NT2/D1 (cell line): Measurements from ENCODE around the gene ALOXE3.

Source experiments
- DNase-seq: peaks from one replicate; pipeline ENCODE4 v3.0.0-alpha.2; 2011; ENCODE audit warnings: low read depth, low spot score
- H3K27me3 ChIP-seq: 2 replicates; pipeline ENCODE4 v1.6.0; 2011; ENCODE audit warnings: mild to moderate bottlenecking; ENCODE audit not compliant: insufficient read length, insufficient read depth
- H3K36me3 ChIP-seq: 2 replicates; pipeline ENCODE4 v1.6.1; 2011; ENCODE audit warnings: mild to moderate bottlenecking, low read length, mixed read lengths; ENCODE audit not compliant: insufficient read depth, insufficient read length
- H3K4me1 ChIP-seq: 2 replicates; pipeline ENCODE4 v1.5.1; 2011; ENCODE audit not compliant: insufficient read depth, insufficient read length
- H3K4me3 ChIP-seq: 2 replicates; pipeline ENCODE4 v1.5.1; 2011; ENCODE audit warnings: low read depth; ENCODE audit not compliant: insufficient read length
- H3K9ac ChIP-seq: 2 replicates; pipeline ENCODE4 v1.6.0; 2011; ENCODE audit warnings: low read depth; ENCODE audit not compliant: insufficient read length
- H3K9me3 ChIP-seq: 2 replicates; pipeline ENCODE4 v1.5.1; 2011; ENCODE audit warnings: mild to moderate bottlenecking, low read length; ENCODE audit not compliant: insufficient read depth
- SUZ12 ChIP-seq: IDR thresholded peaks from 2 replicates; pipeline ENCODE4 v1.6.1; 2011; ENCODE audit not compliant: insufficient read length, insufficient read depth; ENCODE audit errors: extremely low read depth
- YY1 ChIP-seq: IDR thresholded peaks from 2 replicates; pipeline ENCODE4 v1.6.1; 2011; ENCODE audit not compliant: insufficient read length, insufficient read depth
- ZNF274 ChIP-seq: IDR thresholded peaks from 2 replicates; pipeline ENCODE4 v1.6.1; 2011; ENCODE audit warnings: mild to moderate bottlenecking, low read depth, low read length

ALOXE3 gene

DNA sequence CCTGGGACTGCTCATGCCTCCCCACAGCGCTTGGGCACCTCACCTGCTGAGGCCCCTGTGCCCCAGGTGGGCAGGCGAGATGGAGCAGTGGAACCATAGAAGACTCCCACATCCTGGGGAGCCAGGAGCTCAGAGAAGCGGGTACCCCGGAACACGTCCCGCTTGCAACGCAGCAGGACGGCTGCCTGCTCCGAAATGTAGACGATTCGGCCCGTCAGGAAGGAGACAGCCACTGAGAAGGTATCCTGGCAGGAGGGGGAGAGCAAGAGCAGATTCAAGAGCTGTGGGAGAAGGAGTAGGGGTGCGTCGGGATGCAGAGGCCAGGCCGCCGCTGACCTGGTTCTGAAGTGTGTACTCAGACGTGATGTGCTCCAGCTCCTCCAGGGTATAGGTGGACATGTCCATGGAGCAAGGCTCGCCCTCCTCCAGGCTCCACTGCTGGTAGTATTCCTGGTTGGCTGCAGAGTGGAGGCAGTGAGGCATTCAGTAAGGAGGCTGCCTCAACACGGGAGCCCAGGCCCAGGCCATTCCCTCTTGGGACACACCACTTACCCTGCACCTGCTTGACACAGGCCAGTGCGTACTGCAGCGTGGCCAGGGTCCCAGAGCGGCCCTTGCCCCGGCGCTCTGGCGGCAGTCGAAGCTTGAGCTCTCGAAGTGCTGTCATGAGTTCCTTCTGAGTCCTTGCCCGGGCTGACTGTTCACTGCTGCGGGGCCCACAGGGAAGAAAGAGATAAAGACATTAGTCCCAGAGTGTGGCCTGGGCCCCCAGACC is 31.3 kb upstream of the ALOXE3 start:
- no peak for DNase-seq
- no peaks in the 10 kb centered on the region for H3K9me3 ChIP-seq
- peaks cover 9% of the 10 kb centered on the region for H3K4me1 ChIP-seq
- peaks cover 51% of the 10 kb centered on the region for H3K36me3 ChIP-seq
- TF ChIP-seq YY1 = no peak
- TF ChIP-seq ZNF274 = no peak
- TF ChIP-seq SUZ12 = no peak
- no peak overlapping the region for H3K4me3 ChIP-seq
- H3K9ac ChIP-seq = no peak overlapping the region
- H3K27me3 ChIP-seq = no peaks in the 10 kb centered on the region

- no peaks in the 10 kb centered on the region for H3K27me3 ChIP-seq
- no peak overlapping the region for H3K9ac ChIP-seq
- no peak overlapping the region for H3K4me3 ChIP-seq
- DNase-seq = no peak
- H3K4me1 ChIP-seq = peaks cover 9% of the 10 kb centered on the region
- TF ChIP-seq ZNF274 (no peak), YY1 (no peak), SUZ12 (no peak)
- peaks cover 60% of the 10 kb centered on the region for H3K36me3 ChIP-seq
- H3K9me3 ChIP-seq = no peaks in the 10 kb centered on the region
These were observed 30.2 kb upstream of the ALOXE3 start for GRCh38 chr17:8148560-8148959.

DNA sequence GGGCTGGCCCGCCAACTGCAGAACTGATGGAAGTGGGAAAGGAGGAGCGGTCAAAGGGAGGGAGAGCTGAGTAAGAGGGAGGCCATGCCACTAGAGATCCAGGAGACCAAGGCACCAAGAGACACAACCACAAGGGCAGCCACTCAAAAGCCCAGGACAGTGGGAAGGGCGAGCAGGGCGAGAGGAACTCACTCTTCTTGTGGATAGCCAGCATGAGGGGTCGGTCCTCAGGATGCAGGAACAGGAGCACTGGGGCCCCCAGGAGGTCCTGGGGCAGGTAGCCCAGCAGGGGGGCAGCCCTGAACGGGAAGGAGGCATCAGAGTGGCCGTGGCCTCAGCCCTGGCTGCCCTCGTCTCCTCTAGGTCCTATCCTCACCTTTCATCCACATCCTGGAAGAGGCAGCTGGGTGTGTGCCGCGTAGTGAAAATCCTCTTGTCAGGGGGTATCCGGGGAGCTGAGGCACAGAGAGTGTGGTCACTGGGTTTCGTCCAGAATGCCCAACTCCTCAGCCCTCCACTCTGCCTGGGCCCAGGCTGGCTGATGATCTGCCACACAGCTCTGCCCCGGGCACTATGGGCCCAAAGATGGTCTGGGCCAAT is 29.6 kb upstream of the ALOXE3 start:
- Histone ChIP-seq H3K27me3 (no peaks in the 10 kb centered on the region), H3K4me1 (peaks cover 4% of the 10 kb centered on the region), H3K9ac (no peak overlapping the region), H3K36me3 (peaks cover 66% of the 10 kb centered on the region), H3K4me3 (no peak overlapping the region), H3K9me3 (no peaks in the 10 kb centered on the region)
- TF ChIP-seq ZNF274 = no peak
- TF ChIP-seq YY1 = no peak
- TF ChIP-seq SUZ12 = no peak
- no peak for DNase-seq

- no peaks in the 10 kb centered on the region for H3K27me3 ChIP-seq
- H3K4me3 ChIP-seq = no peak overlapping the region
- TF ChIP-seq SUZ12 = no peak
- no peak for TF ChIP-seq YY1
- no peak for TF ChIP-seq ZNF274
- DNase-seq = no peak
- H3K9me3 ChIP-seq = no peaks in the 10 kb centered on the region
- H3K36me3 ChIP-seq = peaks cover 72% of the 10 kb centered on the region
- no peak overlapping the region for H3K9ac ChIP-seq
- H3K4me1 ChIP-seq = no peaks in the 10 kb centered on the region
These were observed 29.0 kb upstream of the ALOXE3 start for GRCh38 chr17:8147141-8147804.

- H3K27me3 ChIP-seq = no peaks in the 10 kb centered on the region
- no peaks in the 10 kb centered on the region for H3K4me1 ChIP-seq
- DNase-seq = no peak
- no peak overlapping the region for H3K9ac ChIP-seq
- H3K9me3 ChIP-seq = no peaks in the 10 kb centered on the region
- peaks cover 78% of the 10 kb centered on the region for H3K36me3 ChIP-seq
- TF ChIP-seq SUZ12 (no peak), YY1 (no peak), ZNF274 (no peak)
- H3K4me3 ChIP-seq = no peak overlapping the region
These were observed 28.2 kb upstream of the ALOXE3 start for GRCh38 chr17:8146381-8147140.

DNA sequence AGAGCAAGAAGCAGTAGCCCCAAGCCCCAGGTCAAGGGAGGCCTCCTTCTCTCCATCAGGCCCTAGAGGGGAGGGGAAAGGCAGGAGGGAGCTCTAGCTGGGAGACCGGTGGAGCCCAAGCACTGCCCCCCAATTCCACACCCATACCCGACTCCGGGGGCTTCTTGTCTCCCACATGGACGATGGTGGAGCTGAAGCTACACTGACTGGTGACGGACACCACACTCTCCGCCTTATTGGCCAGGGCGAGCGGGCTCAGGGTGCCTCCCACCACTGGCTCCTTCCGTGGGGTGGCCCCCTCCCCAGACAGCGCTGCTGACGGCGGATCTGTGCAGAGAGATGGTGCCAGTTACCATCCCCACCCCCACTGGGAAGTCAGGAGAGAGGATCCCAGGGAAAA is 27.5 kb upstream of the ALOXE3 start:
- Histone ChIP-seq H3K9me3 (no peaks in the 10 kb centered on the region), H3K4me3 (no peak overlapping the region), H3K36me3 (peaks cover 84% of the 10 kb centered on the region), H3K27me3 (no peaks in the 10 kb centered on the region), H3K4me1 (no peaks in the 10 kb centered on the region), H3K9ac (no peak overlapping the region)
- DNase-seq = no peak
- TF ChIP-seq SUZ12 (no peak), ZNF274 (no peak), YY1 (no peak)

DNA sequence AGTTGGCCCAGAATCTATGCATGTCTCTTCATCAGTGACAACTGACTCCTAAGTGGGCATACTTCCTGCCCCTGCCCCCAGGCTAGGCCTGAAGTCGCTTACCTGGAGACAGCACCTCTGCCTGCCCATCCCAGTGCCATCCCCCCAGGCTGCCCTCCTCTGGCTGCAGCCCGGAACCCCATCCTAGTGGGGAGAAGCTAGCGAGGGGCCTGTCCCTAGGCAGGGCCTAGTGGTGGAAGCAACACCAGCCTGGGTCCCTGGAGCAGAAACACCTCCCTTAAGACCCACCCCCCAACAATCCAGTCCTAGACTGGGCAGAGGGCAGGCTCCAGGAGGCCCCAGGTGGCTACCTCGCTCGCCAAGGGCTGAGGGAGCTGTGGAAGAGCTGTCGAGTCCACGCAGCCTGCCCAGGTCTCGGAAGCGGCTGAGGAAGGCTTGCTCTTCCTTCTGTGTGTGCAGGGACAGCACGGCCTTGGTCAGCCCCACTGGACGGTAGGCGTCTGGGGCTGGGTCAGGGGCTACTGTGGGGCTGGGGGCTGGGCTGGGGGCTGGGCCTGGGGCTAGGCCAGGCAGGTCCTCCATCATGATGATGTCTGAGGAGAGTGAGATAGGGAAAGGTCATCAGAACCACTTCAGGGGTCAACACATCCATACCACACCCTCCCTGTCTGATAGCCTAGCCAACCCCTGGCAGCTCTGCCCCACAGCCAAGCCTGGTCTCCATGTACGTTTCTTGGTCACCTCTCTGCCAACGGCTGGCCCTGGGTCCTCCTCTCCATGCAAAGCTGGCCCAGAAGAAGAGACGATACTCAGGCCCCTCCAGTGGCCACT is 26.3 kb upstream of the ALOXE3 start:
- no peak for TF ChIP-seq YY1
- TF ChIP-seq SUZ12 = no peak
- no peak for TF ChIP-seq ZNF274
- no peak overlapping the region for H3K4me3 ChIP-seq
- H3K9me3 ChIP-seq = no peaks in the 10 kb centered on the region
- no peaks in the 10 kb centered on the region for H3K27me3 ChIP-seq
- H3K9ac ChIP-seq = no peak overlapping the region
- H3K36me3 ChIP-seq = peaks cover 84% of the 10 kb centered on the region
- H3K4me1 ChIP-seq = peaks cover 4% of the 10 kb centered on the region
- DNase-seq = no peak
